ENCODE results near the gene EXOC3. TPM values are rescaled to one million over a fixed set of nuclear protein-coding genes. Genes with fewer than 3 reads are reported as not detected.

The EXOC3 gene
- total RNA-seq, 1 experiment from 2014 or later: 19.4 TPM

- peaks cover 71% of the 10 kb centered on the region for H3K36me3 ChIP-seq
- DNase-seq: no peak
- no peak overlapping the region for H3K4me3 ChIP-seq
- H3K27me3 ChIP-seq: no peaks in the 10 kb centered on the region
- peaks cover 9% of the 10 kb centered on the region for H3K9me3 ChIP-seq
Observed at GRCh38 chr5:456351-457194, 13.6 kb downstream of the EXOC3 start.

- no peak overlapping the region for H3K4me3 ChIP-seq
- H3K36me3 ChIP-seq: peaks cover 71% of the 10 kb centered on the region
- no peak for DNase-seq
- H3K27me3 ChIP-seq: no peaks in the 10 kb centered on the region
- H3K9me3 ChIP-seq: peaks cover under 1% of the 10 kb centered on the region
Observed at GRCh38 chr5:457195-457961, 14.4 kb downstream of the EXOC3 start.

DNA sequence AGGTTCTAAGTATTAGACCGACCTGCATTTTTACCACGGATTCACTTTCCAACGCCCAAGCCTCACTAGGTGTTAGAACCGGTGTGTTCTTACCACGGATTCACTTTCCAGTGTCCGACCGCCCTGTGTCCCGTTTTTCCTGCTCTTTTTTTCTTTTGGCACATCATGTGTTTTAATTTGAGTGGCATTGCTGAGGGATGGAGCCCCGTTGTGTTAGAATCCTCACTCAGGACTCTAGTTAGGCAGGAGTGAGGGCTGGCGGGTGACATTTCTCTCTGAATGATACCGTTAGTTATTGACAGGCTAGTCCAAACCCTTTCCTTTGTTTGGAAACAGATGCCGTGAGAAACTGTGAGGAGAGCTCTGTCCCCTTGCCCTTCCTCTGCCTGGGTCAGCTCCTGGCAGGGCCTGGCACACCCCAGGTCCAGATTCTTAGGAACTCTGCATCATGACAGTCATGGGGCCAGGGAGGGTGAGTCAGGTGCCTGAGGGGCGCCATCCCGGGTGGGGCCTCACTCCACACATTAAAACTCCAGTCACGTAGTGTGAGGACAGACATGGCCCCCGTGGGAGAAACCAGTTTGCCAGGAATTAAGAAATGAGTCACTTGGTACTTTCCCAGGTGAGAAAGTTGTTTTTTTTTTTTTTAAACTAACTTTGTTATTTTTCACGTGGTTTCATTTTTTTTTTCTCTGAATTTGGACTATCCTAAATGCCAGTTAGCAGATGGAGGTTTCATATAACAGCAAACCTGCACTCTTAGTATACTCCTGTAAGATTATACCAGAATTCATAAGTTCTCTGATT is 15.8 kb downstream of the EXOC3 start:
- DNase-seq: peak; percentile 81
- no peaks in the 10 kb centered on the region for H3K9me3 ChIP-seq
- peaks cover 71% of the 10 kb centered on the region for H3K36me3 ChIP-seq
- H3K4me3 ChIP-seq: no peak overlapping the region
- no peaks in the 10 kb centered on the region for H3K27me3 ChIP-seq

DNA sequence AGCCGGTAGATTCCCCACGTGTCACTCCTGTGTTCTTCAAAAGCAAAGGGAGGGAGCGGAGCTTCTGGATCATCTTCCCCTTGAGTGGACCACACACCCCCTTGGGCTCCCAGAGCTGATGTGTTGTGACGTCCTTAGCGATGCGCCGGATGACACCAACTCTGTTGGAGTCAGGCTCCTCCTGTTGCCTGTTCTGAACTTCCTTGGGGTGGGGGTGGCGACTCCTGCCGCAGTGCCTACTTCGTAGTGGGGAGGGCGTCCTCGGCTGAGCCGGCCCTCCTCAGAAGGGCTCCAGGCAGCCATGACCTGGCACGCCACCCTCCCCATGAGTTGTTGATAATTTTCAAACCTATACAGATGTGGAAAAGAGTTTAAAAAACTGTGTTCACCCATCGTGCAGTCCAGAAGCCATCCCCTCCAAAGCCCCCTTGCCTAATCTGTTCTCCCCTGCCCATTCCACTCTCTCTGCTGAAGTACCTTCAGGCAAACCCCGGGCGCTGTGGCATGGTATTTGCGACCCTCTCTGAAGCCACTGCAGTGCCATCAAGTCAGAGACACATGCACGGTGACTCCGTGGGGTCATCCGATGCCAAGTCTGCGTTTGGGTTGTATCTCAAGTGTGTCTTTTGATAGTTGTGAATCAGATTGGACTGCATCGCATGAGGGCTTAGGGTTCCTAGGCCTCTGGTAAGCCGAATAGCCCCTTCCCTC is 16.7 kb downstream of the EXOC3 start:
- H3K4me3 ChIP-seq: no peak overlapping the region
- DNase-seq: no peak
- no peaks in the 10 kb centered on the region for H3K9me3 ChIP-seq
- H3K27me3 ChIP-seq: no peaks in the 10 kb centered on the region
- H3K36me3 ChIP-seq: peaks cover 69% of the 10 kb centered on the region

GRCh38 chr5:460273-460625 is 17.3 kb downstream of the EXOC3 start:
- H3K4me3 ChIP-seq: no peak overlapping the region
- H3K36me3 ChIP-seq: peaks cover 69% of the 10 kb centered on the region
- H3K27me3 ChIP-seq: no peaks in the 10 kb centered on the region
- no peak for DNase-seq
- H3K9me3 ChIP-seq: no peaks in the 10 kb centered on the region

DNA sequence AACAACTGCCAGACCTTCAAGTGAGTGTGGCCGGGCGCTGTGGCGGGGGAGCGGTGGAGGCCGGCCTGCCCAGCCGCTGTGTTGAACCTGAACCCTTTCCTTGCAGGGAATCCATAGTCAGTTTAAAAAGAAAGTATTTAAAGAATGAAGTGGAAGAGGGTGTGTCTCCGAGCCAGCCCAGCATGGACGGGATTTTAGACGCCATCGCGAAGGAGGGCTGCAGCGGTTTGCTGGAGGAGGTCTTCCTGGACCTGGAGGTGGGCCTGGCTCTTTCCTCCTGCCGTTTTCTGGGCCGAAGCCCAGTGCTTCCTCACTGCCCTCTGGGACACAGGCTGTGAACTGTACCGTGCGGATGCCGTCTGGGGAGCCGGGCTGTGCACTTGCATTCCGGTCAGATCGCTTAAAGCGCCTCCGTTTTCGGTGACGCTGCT is 19.1 kb downstream of the EXOC3 start:
- Histone ChIP-seq H3K36me3 (peaks cover 57% of the 10 kb centered on the region), H3K9me3 (no peaks in the 10 kb centered on the region), H3K27me3 (no peaks in the 10 kb centered on the region), H3K4me3 (no peak overlapping the region)
- DNase-seq: no peak

DNA sequence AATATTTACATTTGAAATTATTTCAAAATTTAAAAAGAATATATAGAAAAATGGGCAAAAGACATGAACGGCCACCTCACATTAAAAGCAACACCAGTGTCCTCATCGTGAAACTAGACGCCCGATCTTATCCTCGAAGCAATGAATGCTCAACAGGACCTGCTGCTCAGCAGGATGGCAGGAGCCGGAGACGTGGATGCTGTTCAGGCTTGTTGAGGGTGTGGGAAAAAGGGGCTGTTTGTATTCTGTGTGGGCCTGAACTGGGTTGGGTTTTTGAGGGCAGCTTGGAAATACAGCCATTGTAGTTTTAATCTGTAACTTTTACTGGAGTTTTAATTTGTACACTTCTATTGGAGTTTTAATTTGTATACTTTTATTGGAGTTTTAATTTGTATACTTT is 20.3 kb downstream of the EXOC3 start:
- DNase-seq: no peak
- no peaks in the 10 kb centered on the region for H3K9me3 ChIP-seq
- H3K36me3 ChIP-seq: peaks cover 52% of the 10 kb centered on the region
- no peak overlapping the region for H3K4me3 ChIP-seq
- H3K27me3 ChIP-seq: no peaks in the 10 kb centered on the region

DNA sequence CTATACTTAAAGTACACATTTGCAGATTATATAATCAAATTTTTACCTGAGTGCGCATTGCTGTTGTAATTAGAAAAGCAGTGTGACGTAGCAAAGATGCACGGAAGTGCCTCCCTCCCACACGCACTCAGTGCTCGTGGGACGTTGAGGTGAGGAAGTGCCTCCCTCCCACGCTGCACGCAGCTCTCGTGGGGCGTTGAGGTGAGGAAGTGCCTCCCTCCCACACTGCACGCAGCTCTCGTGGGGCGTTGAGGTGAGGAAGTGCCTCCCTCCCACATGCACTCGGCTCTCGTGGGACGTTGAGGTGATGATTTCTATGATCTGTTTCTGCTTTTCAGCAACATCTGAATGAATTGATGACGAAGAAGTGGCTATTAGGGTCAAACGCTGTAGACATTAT is 21.0 kb downstream of the EXOC3 start:
- peaks cover 49% of the 10 kb centered on the region for H3K36me3 ChIP-seq
- no peak for DNase-seq
- H3K9me3 ChIP-seq: no peaks in the 10 kb centered on the region
- no peak overlapping the region for H3K4me3 ChIP-seq
- H3K27me3 ChIP-seq: no peaks in the 10 kb centered on the region

- no peaks in the 10 kb centered on the region for H3K27me3 ChIP-seq
- no peak overlapping the region for H3K4me3 ChIP-seq
- H3K36me3 ChIP-seq: peaks cover 45% of the 10 kb centered on the region
- no peaks in the 10 kb centered on the region for H3K9me3 ChIP-seq
- DNase-seq: no peak
Observed at GRCh38 chr5:464446-464842, 21.5 kb downstream of the EXOC3 start.

GRCh38 chr5:464843-465590 is 22.0 kb downstream of the EXOC3 start:
- no peaks in the 10 kb centered on the region for H3K27me3 ChIP-seq
- H3K36me3 ChIP-seq: peaks cover 39% of the 10 kb centered on the region
- DNase-seq: no peak
- H3K4me3 ChIP-seq: no peak overlapping the region
- H3K9me3 ChIP-seq: no peaks in the 10 kb centered on the region

DNA sequence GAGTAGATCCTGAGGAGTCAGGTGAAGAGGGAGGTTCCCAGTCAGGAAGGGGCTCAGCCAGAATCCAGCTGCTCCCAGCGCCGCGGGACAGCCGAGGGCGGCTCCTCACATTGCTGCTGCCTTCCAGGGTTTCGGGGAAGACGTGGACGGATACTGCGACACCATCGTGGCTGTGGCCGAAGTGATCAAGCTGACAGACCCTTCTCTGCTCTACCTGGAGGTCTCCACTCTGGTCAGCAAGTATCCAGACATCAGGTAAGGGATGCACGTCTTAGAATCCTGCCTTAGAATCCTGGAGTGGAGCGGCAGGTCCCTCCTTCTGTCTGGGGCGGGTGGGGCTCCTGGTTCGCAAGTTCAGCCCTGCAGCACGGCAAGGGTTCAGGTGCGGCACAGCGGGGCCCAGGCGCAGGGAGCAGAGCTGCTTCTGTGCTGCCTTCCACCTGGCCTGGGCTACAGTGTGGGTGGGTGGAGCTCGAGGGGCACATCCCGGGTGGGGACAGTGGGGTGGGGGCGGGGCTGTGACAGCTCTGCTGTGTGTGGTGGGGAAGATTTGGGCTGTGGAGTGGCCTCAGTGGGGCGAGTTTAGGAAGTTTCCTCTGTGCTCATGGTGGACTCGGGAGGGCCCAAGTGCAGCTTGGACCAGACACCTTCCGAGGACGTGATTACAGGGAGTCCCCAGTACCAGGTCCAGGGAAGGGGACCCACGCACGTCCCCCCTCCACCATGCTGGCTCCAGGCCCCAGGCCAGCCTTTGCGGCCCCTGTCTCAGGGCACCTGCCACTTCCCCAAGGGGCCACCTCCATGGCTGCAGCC is 22.8 kb downstream of the EXOC3 start:
- no peaks in the 10 kb centered on the region for H3K27me3 ChIP-seq
- peaks cover 32% of the 10 kb centered on the region for H3K36me3 ChIP-seq
- DNase-seq: no peak
- H3K9me3 ChIP-seq: no peaks in the 10 kb centered on the region
- H3K4me3 ChIP-seq: no peak overlapping the region

DNA sequence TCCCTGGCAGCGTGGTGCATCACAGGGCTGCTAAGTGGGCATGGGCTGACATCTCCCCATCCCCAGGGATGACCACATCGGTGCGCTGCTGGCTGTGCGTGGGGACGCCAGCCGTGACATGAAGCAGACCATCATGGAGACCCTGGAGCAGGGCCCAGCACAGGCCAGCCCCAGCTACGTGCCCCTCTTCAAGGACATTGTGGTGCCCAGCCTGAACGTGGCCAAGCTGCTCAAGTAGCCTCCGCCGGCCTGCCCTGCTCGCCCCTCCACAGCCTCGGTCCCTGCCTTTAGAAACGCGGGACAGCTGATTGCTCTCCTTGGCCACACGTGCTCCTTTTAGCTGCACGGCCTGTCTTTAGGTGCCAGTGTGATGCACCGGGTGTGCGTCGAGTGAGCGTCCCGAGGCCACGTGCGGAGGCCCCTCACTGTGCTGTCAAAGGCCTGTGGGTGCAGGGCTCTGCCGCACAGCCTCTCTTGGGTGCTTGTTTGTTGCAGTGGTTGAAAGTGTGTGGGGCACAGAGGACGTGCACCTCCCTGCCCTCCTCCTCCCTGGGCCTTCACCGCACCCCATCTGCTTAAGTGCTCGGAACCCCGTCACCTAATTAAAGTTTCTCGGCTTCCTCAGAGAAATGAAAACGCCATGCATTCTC is 23.8 kb downstream of the EXOC3 start:
- Histone ChIP-seq H3K4me3 (no peak overlapping the region), H3K9me3 (no peaks in the 10 kb centered on the region), H3K36me3 (peaks cover 30% of the 10 kb centered on the region), H3K27me3 (no peaks in the 10 kb centered on the region)
- no peak for DNase-seq

- no peak for DNase-seq
- no peaks in the 10 kb centered on the region for H3K9me3 ChIP-seq
- no peak overlapping the region for H3K4me3 ChIP-seq
- peaks cover 16% of the 10 kb centered on the region for H3K36me3 ChIP-seq
- H3K27me3 ChIP-seq: no peaks in the 10 kb centered on the region
Observed at GRCh38 chr5:468401-468800, 25.4 kb downstream of the EXOC3 start.

GRCh38 chr5:469752-470483 is 26.9 kb downstream of the EXOC3 start:
- Histone ChIP-seq H3K27me3 (no peaks in the 10 kb centered on the region), H3K36me3 (peaks cover 6% of the 10 kb centered on the region), H3K4me3 (no peak overlapping the region), H3K9me3 (no peaks in the 10 kb centered on the region)
- DNase-seq: no peak

Data from MG63 (cell line).